Heart right ventricle (tissue), 16 donors: ENCODE results near the gene ONECUT1. TPM values are rescaled to one million over a fixed set of nuclear protein-coding genes. Genes with fewer than 3 reads are reported as not detected.
"Not testable (repeated sequence)": the region's sequence is repeated elsewhere in the genome, so short reads cannot be mapped to it uniquely, and the experiment has no call there.

ENCODE experiments used
- ATAC-seq, 8 donors: fragments of 200-7000 bp; cut with Tn5 transposase; one replicate each; pipeline ENCODE4 v1.9.1; 2020; ENCODE audit warnings: mild to moderate bottlenecking in 8 of 8, moderate library complexity in 8 of 8, moderate number of reproducible peaks in 1 of 8
- DNase-seq, 2 donors: peaks; one replicate each; pipeline ENCODE4 v3.0.0-alpha.2; 2020
- H3K27ac ChIP-seq, 10 donors: fragments of 200-600 bp; sonication (generic) in 2 of 10; one replicate each; pipeline versions ENCODE4 v1.5.0 to v1.8.0; 2020 to 2022; ENCODE audit warnings: mild to moderate bottlenecking in 3 of 10
- H3K27me3 ChIP-seq, 7 donors: fragments of 200-600 bp; one replicate each; pipeline ENCODE4 v1.8.0; 2021 to 2022; ENCODE audit warnings: mild to moderate bottlenecking in 2 of 7
- H3K36me3 ChIP-seq, 9 donors: fragments of 200-600 bp; sonication (generic) in 1 of 9; one replicate each; pipeline versions ENCODE4 v1.5.0 to v1.8.0; 2020 to 2022; ENCODE audit warnings: mild to moderate bottlenecking in 2 of 9
- H3K4me1 ChIP-seq, 9 donors: fragments of 200-600 bp; sonication (generic) in 1 of 9; one replicate each; pipeline versions ENCODE4 v1.5.0 to v1.8.0; 2020 to 2022; ENCODE audit warnings: mild to moderate bottlenecking in 4 of 9
- H3K4me3 ChIP-seq, 10 donors: fragments of 200-600 bp; sonication (generic) in 2 of 10; one replicate each; pipeline versions ENCODE4 v1.5.0 to v1.8.0; 2020 to 2022; ENCODE audit warnings: mild to moderate bottlenecking in 7 of 10, moderate library complexity in 2 of 10
- H3K9me3 ChIP-seq, 11 donors: fragments of 200-600 bp in 10 of 11; sonication (generic) in 2 of 11; one replicate each; pipeline versions ENCODE4 v1.5.0 to v1.8.0; 2013 to 2022; ENCODE audit warnings: mild to moderate bottlenecking in 2 of 11, control low read depth in 1 of 11, moderate library complexity in 1 of 11
- CTCF ChIP-seq, 9 donors: fragments of 200-600 bp; sonication (generic) in 2 of 9; IDR thresholded peaks; one replicate each; pipeline versions ENCODE4 v1.5.0 to v1.8.0; 2021 to 2022; ENCODE audit warnings: antibody characterized with exemption in 9 of 9, mild to moderate bottlenecking in 5 of 9, moderate library complexity in 1 of 9
- WGBS, 2 donors: extraction: QIAGEN DNeasy Blood & Tissue Kit; methylation state at CpG; one replicate each; pipeline ENCODE4 v1.1.7; 2013; ENCODE audit warnings: inconsistent platforms in 1 of 2; 5-methylcytosine and 5-hydroxymethylcytosine counted together
- intact Hi-C, 10 donors: fragments of 100-400 bp; cut with DNase I; formaldehyde crosslinking; loops; one replicate each; pipeline versions ENCODE4 v1.11.1 to v1.14.2; 2022
- polyA plus RNA-seq, 2 donors: library from polyadenylated mRNA; stranded (reverse); fragments of 200-250 nt; gene quantifications; one replicate each; pipeline ENCODE4 v1.2.3, GENCODE V29; 2013
- total RNA-seq, 10 donors: library from RNA; stranded (reverse); fragmentation: NEBNext Ultra II Directional in 3 of 10; extraction: Animal tissue kit (Norgen Biotek cat#: 25700) in 3 of 10; gene quantifications; one replicate each; pipeline versions ENCODE4 v1.2.1 to v1.2.4, GENCODE V29; 2021 to 2023
- donor health status: Arrhythmogenic right ventricular cardiomyopathy.
- donor health status: ischemic (EF 13 %, LVEDD 7.1; RV severe dilation, severe dysfunction).
- donor health status: healthy with polysubstance abuse.
- donor health status: DM: no; HTN: yes; CAD: no.
- donor health status: DM: no; HTN: no; CAD: no.
- donor health status: ischemic (EF 25% LVEDD 6.9; RV normal size, moderate dysfunction).
- donor health status: ischemic (EF 25% LVEDD 5.7; RV mildly dilated, moderate dysfunction).
- donor health status: healthy.
- donor health status: DM: yes; HTN: yes; CAD: no.
- donor health status: Ischemic cardiomyopathy.
- donor health status: ischemic (EF 35%, LVEDD 5.7; RV mildly dilated, moderate dysfunction).
- donor health status: nonischemic (EF 11% LVEDD 7.7; RV severe dilation, severe dysfunction).
- donor health status: DM: yes; HTN: yes; CAD: no.
- donor health status: PGD.
- donor health status: ischemic (EF 29% LVEDD 5.4; RV normal size, mild dysfunction).
- donor health status: nonischemic (EF 23%, LVEDD 6.1; RV moderate dilation, normal function).

Gene ONECUT1
- total and polyA plus RNA-seq, 12 donors, result 0.20 TPM; not detected in 11

DNA sequence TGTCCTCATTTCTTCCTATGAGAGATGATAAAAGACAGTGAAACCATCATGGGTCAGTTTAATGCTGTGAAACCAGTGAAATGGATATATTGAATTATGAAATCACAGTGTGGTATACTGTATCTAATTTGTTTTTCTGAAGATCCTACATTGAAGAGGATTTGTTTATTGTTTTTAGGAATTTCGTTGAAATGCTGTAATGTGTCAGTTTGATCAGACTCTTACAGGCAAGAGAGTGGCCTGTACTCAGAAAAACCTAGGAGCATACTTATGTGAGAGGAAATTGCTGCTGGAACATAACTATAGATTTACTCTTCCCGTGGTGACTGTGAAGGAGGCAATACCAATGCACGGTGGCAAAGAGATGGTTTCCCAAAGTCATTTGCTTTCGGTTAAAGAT is 29.1 kb upstream of the ONECUT1 start:
- H3K27me3 ChIP-seq, result peaks cover 0 to 67% (median 30%) of the 10 kb centered on the region in 7 donors

DNA sequence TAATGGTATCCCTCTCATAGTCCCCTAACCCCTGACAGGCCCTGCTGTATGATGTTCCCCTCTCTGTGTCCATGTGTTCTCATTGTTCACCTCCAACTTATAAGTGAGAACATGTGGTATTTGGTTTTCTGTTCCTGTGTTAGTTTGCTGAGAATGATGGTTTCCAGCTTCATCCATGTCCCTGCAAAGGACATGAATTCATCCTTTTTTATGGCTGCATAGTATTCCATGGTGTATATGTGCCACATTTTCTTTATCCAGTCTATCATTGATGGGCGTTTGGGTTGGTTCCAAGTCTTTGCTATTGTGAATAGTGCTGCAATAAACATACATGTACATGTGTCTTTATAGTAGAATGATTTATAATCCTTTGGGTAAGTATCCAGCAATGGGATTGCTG is 25.8 kb upstream of the ONECUT1 start:
- H3K4me3 ChIP-seq, ATAC-seq, H3K9me3 ChIP-seq, H3K4me1 ChIP-seq, intact Hi-C loops, H3K27ac ChIP-seq, DNase-seq, H3K36me3 ChIP-seq: not testable (repeated sequence)
- 73% methylated on average over 1 of the region's 1 CpG; no CpG with 5 or more reads in 1 of the 2 donors for WGBS, 2 donors
- H3K27me3 ChIP-seq, result peaks cover 0 to 78% (median 49%) of the 10 kb centered on the region in 7 donors

More for the DNA sequence above, 29.1 kb upstream of the ONECUT1 start:
- WGBS, 2 donors, result 83 to 84% methylated on average over 4 of the region's 4 CpGs
- no peaks in the 10 kb centered on the region for H3K36me3 ChIP-seq
- DNase-seq (no peak), ATAC-seq (no peak)
- H3K27ac ChIP-seq, result no peak overlapping the region
- TF ChIP-seq CTCF (IDR thresholded peaks at IDR 0.05), result no peak
- H3K9me3 ChIP-seq, result peaks cover 0 to 10% (median 4%) of the 10 kb centered on the region in 11 donors
- H3K4me3 ChIP-seq, result no peak overlapping the region
- intact Hi-C loops, result no loop called here
- H3K4me1 ChIP-seq, result no peaks in the 10 kb centered on the region

DNA sequence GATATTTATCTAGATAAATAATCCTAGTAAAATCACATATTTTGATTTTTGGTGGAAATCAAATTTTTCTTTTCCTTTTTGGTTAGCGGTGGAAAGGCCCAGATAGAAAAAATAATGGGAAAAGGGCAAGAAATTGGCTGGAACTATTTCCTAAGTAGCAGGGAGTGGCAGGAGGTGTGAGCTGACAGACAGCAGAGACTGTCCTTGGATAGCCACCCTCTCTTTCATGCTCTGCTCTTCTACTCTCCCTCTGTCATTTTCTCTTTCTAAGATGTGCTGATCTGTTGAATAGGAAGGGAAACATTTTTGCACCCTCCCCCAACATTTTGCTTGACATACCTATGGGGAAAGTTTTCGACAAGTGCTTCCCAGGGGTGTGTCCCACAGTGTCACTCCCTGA is 18.9 kb upstream of the ONECUT1 start:
- intact Hi-C loops, result no loop called here
- H3K4me3 ChIP-seq, result no peak overlapping the region
- H3K36me3 ChIP-seq, result no peaks in the 10 kb centered on the region
- no peaks in the 10 kb centered on the region for H3K9me3 ChIP-seq
- peaks cover 27 to 97% (median 91%) of the 10 kb centered on the region in 7 donors for H3K27me3 ChIP-seq
- ATAC-seq, result peak in 5 of 8 donors; percentile 41 to 90 (median 70)
- DNase-seq, result no peak
- H3K27ac ChIP-seq, result no peak overlapping the region
- WGBS, 2 donors, result 36 to 43% methylated on average over 2 of the region's 2 CpGs
- peaks cover 6 to 26% (median 23%) of the 10 kb centered on the region in 9 donors for H3K4me1 ChIP-seq
- no peak for TF ChIP-seq CTCF (IDR thresholded peaks at IDR 0.05)

DNA sequence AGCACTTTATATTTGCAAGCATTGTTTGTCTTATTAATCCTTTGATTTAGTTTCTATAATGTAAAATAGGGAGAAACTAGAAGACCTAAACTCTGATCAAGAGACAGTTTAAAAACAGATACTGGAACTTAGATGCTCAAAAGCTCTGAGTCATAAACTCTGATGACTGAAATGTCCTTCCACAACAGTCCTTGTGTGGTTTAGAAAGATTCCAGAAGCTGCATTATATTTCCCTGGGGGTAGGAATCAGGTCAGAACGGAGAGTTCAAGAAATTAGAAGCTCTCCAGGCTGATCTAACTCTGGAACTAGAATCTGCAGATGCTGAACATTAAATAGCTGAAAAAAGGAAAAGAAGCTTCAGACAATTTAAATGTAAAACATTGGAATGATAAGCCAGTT is 18.3 kb upstream of the ONECUT1 start:
- DNase-seq, result no peak
- H3K4me3 ChIP-seq, result no peak overlapping the region
- ATAC-seq, result no peak
- peaks cover 8 to 31% (median 28%) of the 10 kb centered on the region in 9 donors for H3K4me1 ChIP-seq
- H3K27ac ChIP-seq, result no peak overlapping the region
- 39 to 45% methylated on average over 1 of the region's 1 CpG for WGBS, 2 donors
- peaks cover 31 to 100% (median 96%) of the 10 kb centered on the region in 7 donors for H3K27me3 ChIP-seq
- no peak for TF ChIP-seq CTCF (IDR thresholded peaks at IDR 0.05)
- no peaks in the 10 kb centered on the region for H3K9me3 ChIP-seq
- no peaks in the 10 kb centered on the region for H3K36me3 ChIP-seq
- intact Hi-C loops, result no loop called here

DNA sequence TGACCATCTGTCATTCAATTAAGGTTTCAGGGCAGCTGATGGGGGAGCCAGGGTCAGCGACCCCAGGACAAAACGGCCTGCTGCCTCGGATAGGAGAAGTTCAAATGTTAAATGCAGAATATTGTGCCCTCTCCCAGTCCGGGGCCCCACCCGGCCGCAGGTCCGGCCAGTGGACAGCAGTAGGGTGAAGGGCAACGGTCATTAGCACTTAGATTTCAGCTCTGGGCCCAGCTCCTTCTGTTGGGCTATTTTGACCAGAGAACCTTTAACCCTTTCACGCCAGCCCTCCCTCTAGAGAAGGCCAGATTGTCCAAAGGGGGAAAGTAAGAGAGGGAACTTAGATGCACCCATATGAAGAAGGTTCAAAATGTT is 16.1 kb upstream of the ONECUT1 start:
- Histone ChIP-seq H3K27ac (no peak overlapping the region), H3K9me3 (no peaks in the 10 kb centered on the region), H3K27me3 (peaks cover 48 to 100% (median 98%) of the 10 kb centered on the region in 7 donors), H3K4me1 (peaks cover 8 to 34% (median 29%) of the 10 kb centered on the region in 9 donors), H3K36me3 (no peaks in the 10 kb centered on the region), H3K4me3 (peak overlapping the region in 5 of 10 donors; percentile 16 to 47 (median 41))
- WGBS, 2 donors, result 35 to 41% methylated on average over 9 of the region's 9 CpGs
- intact Hi-C loops, result no loop called here
- no peak for DNase-seq
- no peak for ATAC-seq
- TF ChIP-seq CTCF (IDR thresholded peaks at IDR 0.05), result no peak
